Gastrocnemius medialis (tissue), 4 donors: Measurements from ENCODE around the gene NCK2. TPM values are rescaled to one million over a fixed set of nuclear protein-coding genes. Genes with fewer than 3 reads are reported as not detected.
A peak's percentile ranks its signal among the peaks of the same experiment; 100 is the strongest.

Source experiments
- ATAC-seq, 2 donors: fragments of 150-250 bp; one replicate each; pipeline ENCODE4 v1.9.1; 2016
- DNase-seq, 2 donors: peaks; one replicate each; pipeline ENCODE4 v3.0.0-alpha.2; 2019
- H3K27ac ChIP-seq, 4 donors: fragments of 200-600 bp; sonication (generic); 1 replicate in 1 of 4; 2 replicates in 3 of 4; pipeline ENCODE4 v1.5.1; 2016 to 2018; ENCODE audit warnings: mild to moderate bottlenecking in 2 of 4, moderate library complexity in 1 of 4
- H3K27me3 ChIP-seq, 3 donors: fragments of 200-600 bp; sonication (generic) in 2 of 3; 1 replicate in 1 of 3; 2 replicates in 2 of 3; pipeline versions ENCODE4 v1.5.1 to v1.6.0; 2016 to 2019; ENCODE audit warnings: mild to moderate bottlenecking in 1 of 3, moderate library complexity in 1 of 3
- H3K36me3 ChIP-seq, 2 donors: fragments of 200-600 bp; sonication (generic) in 1 of 2; one replicate each; pipeline ENCODE4 v1.5.1; 2017 to 2018
- H3K4me1 ChIP-seq, 2 donors: fragments of 200-600 bp; sonication (generic) in 1 of 2; one replicate each; pipeline ENCODE4 v1.5.1; 2016 to 2017; ENCODE audit warnings: mild to moderate bottlenecking in 2 of 2
- H3K4me3 ChIP-seq, 4 donors: fragments of 200-600 bp; sonication (generic) in 3 of 4; 1 replicate in 1 of 4; 2 replicates in 3 of 4; pipeline ENCODE4 v1.5.1; 2016 to 2019; ENCODE audit warnings: mild to moderate bottlenecking in 2 of 4
- H3K9me3 ChIP-seq, 3 donors: fragments of 200-600 bp; sonication (generic) in 2 of 3; 1 replicate in 1 of 3; 2 replicates in 2 of 3; pipeline ENCODE4 v1.5.1; 2016 to 2019
- POLR2A ChIP-seq, 2 donors: fragments of 450-650 bp; IDR thresholded peaks; one replicate each; pipeline ENCODE4 v1.6.1; 2017; ENCODE audit warnings: antibody characterized with exemption in 2 of 2, mild to moderate bottlenecking in 2 of 2, moderate library complexity in 2 of 2
- in situ Hi-C, 4 donors: fragments of 200-750 bp; cut with MboI; loops; one replicate each; pipeline versions ENCODE4 v1.15.0 to v1.8.0; 2017; ENCODE audit warnings: low sequenced_read_pairs in 4 of 4
- intact Hi-C: fragments of 100-400 bp; cut with DNase I; formaldehyde crosslinking; loops from one replicate; pipeline ENCODE4 v1.15.1; 2023; ENCODE audit warnings: low total_unique reads
- total RNA-seq, 4 donors: library from RNA; depleted of rRNA; stranded (reverse); fragments of >200 nt; gene quantifications; one replicate each; pipeline versions ENCODE4 v1.1.0 to v1.2.3, GENCODE V29; 2016
- TF ChIP-seq, protein P1 (sequence below), 5 experiments: fragments of 450-650 bp in 3 of 5; fragments of 200-600 bp in 2 of 5; sonication (generic) in 2 of 5; IDR thresholded peaks in 4 of 5; conservative IDR thresholded peaks in 1 of 5; 1 replicate in 4 of 5; 2 replicates in 1 of 5; pipeline ENCODE4 v1.5.1; 2016 to 2019; ENCODE audit warnings: antibody characterized with exemption in 5 of 5, mild to moderate bottlenecking in 3 of 5, moderate library complexity in 3 of 5

Gene NCK2
- total RNA-seq, 4 donors from 2014 or later: 46.7 to 86.1 (median 57.9) TPM

GRCh38 chr2:105792561-105792960 is 47.8 kb downstream of the NCK2 start:
- H3K9me3 ChIP-seq: no peaks in the 10 kb centered on the region
- ATAC-seq: no peak
- H3K27me3 ChIP-seq: no peaks in the 10 kb centered on the region
- H3K36me3 ChIP-seq: no peaks in the 10 kb centered on the region
- H3K4me1 ChIP-seq: peaks cover 62 to 73% of the 10 kb centered on the region in 2 donors
- in situ Hi-C loops: no loop called here
- no peak overlapping the region for H3K4me3 ChIP-seq
- intact Hi-C loops: loop anchor here (5.0 kb wide), 1 partner anchor 45 kb away; no protein-coding TSS in a partner anchor
- TF ChIP-seq, protein P1, sequence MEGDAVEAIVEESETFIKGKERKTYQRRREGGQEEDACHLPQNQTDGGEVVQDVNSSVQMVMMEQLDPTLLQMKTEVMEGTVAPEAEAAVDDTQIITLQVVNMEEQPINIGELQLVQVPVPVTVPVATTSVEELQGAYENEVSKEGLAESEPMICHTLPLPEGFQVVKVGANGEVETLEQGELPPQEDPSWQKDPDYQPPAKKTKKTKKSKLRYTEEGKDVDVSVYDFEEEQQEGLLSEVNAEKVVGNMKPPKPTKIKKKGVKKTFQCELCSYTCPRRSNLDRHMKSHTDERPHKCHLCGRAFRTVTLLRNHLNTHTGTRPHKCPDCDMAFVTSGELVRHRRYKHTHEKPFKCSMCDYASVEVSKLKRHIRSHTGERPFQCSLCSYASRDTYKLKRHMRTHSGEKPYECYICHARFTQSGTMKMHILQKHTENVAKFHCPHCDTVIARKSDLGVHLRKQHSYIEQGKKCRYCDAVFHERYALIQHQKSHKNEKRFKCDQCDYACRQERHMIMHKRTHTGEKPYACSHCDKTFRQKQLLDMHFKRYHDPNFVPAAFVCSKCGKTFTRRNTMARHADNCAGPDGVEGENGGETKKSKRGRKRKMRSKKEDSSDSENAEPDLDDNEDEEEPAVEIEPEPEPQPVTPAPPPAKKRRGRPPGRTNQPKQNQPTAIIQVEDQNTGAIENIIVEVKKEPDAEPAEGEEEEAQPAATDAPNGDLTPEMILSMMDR (IDR thresholded peaks at IDR 0.05 in 4 of 5, conservative IDR thresholded peaks at IDR 0.05 in 1 of 5): no peak
- no peak for TF ChIP-seq POLR2A (IDR thresholded peaks at IDR 0.05)
- DNase-seq: no peak
- no peak overlapping the region for H3K27ac ChIP-seq

DNA sequence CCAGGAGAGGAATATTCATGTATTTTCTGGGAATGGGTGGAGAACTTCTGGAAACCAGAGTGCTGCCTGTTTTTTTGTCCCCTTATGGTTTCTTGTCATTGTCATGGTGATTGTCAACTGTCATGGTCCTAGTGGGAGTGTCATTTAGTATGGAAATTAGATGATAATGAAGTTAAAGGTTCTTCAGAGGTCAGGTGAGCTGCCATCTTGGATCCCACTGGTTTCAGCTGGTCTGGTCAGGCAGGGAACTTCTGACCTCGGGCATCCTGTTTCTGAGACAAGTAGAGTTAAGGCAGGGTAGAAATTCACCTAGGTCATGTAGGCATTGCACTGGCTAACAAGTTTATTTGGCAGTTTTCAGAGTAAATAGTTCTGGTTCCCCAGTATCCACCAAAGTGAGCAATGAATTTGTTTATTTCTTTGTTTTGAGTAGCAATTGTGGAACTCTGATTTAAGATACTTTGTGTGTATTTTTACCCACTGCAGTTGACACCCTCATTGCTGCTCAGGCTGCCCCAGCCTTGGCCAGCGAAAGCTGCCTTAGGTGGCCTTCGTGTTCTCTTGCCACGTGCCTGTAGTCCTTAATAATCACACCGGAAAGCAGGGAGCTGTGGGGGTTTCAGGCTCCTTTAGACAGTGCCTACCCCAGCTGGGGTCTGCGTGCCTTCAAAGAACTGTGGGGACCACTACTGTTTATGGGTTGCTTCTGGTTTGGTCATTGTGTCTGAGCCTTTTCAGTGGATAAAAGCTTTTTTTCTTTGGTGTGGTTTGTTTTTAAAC is 48.7 kb downstream of the NCK2 start:
- H3K4me3 ChIP-seq: no peak overlapping the region
- H3K9me3 ChIP-seq: no peaks in the 10 kb centered on the region
- ATAC-seq (no peak), DNase-seq (no peak)
- in situ Hi-C loops: no loop called here
- intact Hi-C loops: loop anchor here (5.0 kb wide), 1 partner anchor 46 kb away; no protein-coding TSS in a partner anchor
- H3K36me3 ChIP-seq: no peaks in the 10 kb centered on the region
- H3K4me1 ChIP-seq: peaks cover 70 to 76% of the 10 kb centered on the region in 2 donors
- no peak for TF ChIP-seq POLR2A (IDR thresholded peaks at IDR 0.05)
- TF ChIP-seq, protein P1 (IDR thresholded peaks at IDR 0.05 in 4 of 5, conservative IDR thresholded peaks at IDR 0.05 in 1 of 5): no peak
- no peak overlapping the region for H3K27ac ChIP-seq
- H3K27me3 ChIP-seq: no peaks in the 10 kb centered on the region

- H3K4me1 ChIP-seq: peaks cover 69 to 76% of the 10 kb centered on the region in 2 donors
- no peak overlapping the region for H3K27ac ChIP-seq
- intact Hi-C loops: loop anchor here (5.0 kb wide), 1 partner anchor 48 kb away; no protein-coding TSS in a partner anchor
- DNase-seq: no peak
- in situ Hi-C loops: no loop called here
- ATAC-seq: no peak
- H3K36me3 ChIP-seq: no peaks in the 10 kb centered on the region
- H3K27me3 ChIP-seq: no peaks in the 10 kb centered on the region
- H3K9me3 ChIP-seq: no peaks in the 10 kb centered on the region
- no peak for TF ChIP-seq POLR2A (IDR thresholded peaks at IDR 0.05)
- H3K4me3 ChIP-seq: no peak overlapping the region
These were observed 50.3 kb downstream of the NCK2 start for GRCh38 chr2:105794926-105795574.

- no peak for TF ChIP-seq POLR2A (IDR thresholded peaks at IDR 0.05)
- TF ChIP-seq, protein P1 (IDR thresholded peaks at IDR 0.05 in 4 of 5, conservative IDR thresholded peaks at IDR 0.05 in 1 of 5): no peak
- in situ Hi-C loops: no loop called here
- Histone ChIP-seq H3K27ac (no peak overlapping the region), H3K9me3 (no peaks in the 10 kb centered on the region), H3K27me3 (no peaks in the 10 kb centered on the region), H3K4me3 (no peak overlapping the region), H3K4me1 (peaks cover 69 to 72% of the 10 kb centered on the region in 2 donors), H3K36me3 (no peaks in the 10 kb centered on the region)
- DNase-seq (no peak), ATAC-seq (no peak)
- intact Hi-C loops: no loop called here
These were observed 50.8 kb downstream of the NCK2 start for GRCh38 chr2:105795575-105795934.

GRCh38 chr2:105796131-105796638 is 51.5 kb downstream of the NCK2 start:
- Histone ChIP-seq H3K4me3 (no peak overlapping the region), H3K9me3 (no peaks in the 10 kb centered on the region)

More at GRCh38 chr2:105796131-105796638, 51.5 kb downstream of the NCK2 start:
- DNase-seq (no peak), ATAC-seq (no peak)
- TF ChIP-seq, protein P1 (IDR thresholded peaks at IDR 0.05 in 4 of 5, conservative IDR thresholded peaks at IDR 0.05 in 1 of 5): no peak
- TF ChIP-seq POLR2A (IDR thresholded peaks at IDR 0.05): no peak
- intact Hi-C loops (no loop called here), in situ Hi-C loops (no loop called here)
- H3K27me3 ChIP-seq: no peaks in the 10 kb centered on the region
- H3K27ac ChIP-seq: peak overlapping the region in 2 of 4 donors; percentile 24 to 29
- H3K4me1 ChIP-seq: peaks cover 63 to 66% of the 10 kb centered on the region in 2 donors
- H3K36me3 ChIP-seq: no peaks in the 10 kb centered on the region
